Duodenal mucosa (tissue), 2 donors: ENCODE results near the gene GRIP1.
A peak's percentile ranks its signal among the peaks of the same experiment; 100 is the strongest.

ENCODE experiments used
- H3K27ac ChIP-seq: one replicate; pipeline ENCODE4 v1.7.0; 2013; ENCODE audit warnings: low read depth, low read length
- H3K27me3 ChIP-seq, 2 donors: one replicate each; pipeline ENCODE4 v1.7.0; 2013; ENCODE audit warnings: low read length in 2 of 2, control low read depth in 1 of 2; ENCODE audit not compliant: insufficient read depth in 2 of 2, control insufficient read depth in 1 of 2
- H3K36me3 ChIP-seq, 2 donors: one replicate each; pipeline ENCODE4 v1.7.0; 2013; ENCODE audit warnings: low read length in 2 of 2, control low read depth in 1 of 2; ENCODE audit not compliant: insufficient read depth in 2 of 2, control insufficient read depth in 1 of 2
- H3K4me1 ChIP-seq, 2 donors: one replicate each; pipeline ENCODE4 v1.7.0; 2013; ENCODE audit warnings: low read length in 2 of 2, control low read depth in 1 of 2; ENCODE audit not compliant: insufficient read depth in 2 of 2, control insufficient read depth in 1 of 2
- H3K4me3 ChIP-seq, 2 donors: one replicate each; pipeline ENCODE4 v1.7.0; 2013; ENCODE audit warnings: low read length in 2 of 2, low read depth in 1 of 2
- H3K9ac ChIP-seq, 2 donors: one replicate each; pipeline ENCODE4 v1.7.0; 2013; ENCODE audit warnings: low read length in 2 of 2, low read depth in 1 of 2
- H3K9me3 ChIP-seq, 2 donors: one replicate each; pipeline ENCODE4 v1.7.0; 2013; ENCODE audit warnings: low read length in 2 of 2, control low read depth in 1 of 2; ENCODE audit not compliant: control insufficient read depth in 1 of 2

GRIP1 gene

DNA sequence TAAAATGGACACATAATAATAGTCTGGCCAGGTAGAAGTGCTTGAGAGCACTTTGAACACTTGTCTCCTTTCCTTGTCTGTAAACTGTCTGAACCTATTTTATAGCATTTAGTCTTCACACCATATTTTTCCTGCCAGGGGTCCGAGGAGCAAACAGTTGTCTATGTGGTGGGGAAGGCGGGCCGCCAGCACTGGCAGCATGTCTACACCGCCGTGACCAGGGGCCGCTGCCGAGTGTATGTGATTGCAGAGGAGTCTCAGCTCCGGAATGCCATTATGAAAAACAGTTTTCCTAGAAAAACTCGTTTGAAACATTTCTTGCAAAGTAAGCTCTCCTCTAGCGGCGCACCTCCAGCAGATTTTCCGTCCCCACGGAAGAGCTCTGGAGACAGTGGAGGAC lies 347.9 kb downstream of the GRIP1 start:
- no peak overlapping the region for H3K27ac ChIP-seq
- H3K4me1 ChIP-seq: no peaks in the 10 kb centered on the region
- H3K27me3 ChIP-seq: no peaks in the 10 kb centered on the region
- no peak overlapping the region for H3K9ac ChIP-seq
- H3K4me3 ChIP-seq: no peak overlapping the region
- H3K9me3 ChIP-seq: no peaks in the 10 kb centered on the region
- peaks cover 7 to 18% of the 10 kb centered on the region in 2 donors for H3K36me3 ChIP-seq

DNA sequence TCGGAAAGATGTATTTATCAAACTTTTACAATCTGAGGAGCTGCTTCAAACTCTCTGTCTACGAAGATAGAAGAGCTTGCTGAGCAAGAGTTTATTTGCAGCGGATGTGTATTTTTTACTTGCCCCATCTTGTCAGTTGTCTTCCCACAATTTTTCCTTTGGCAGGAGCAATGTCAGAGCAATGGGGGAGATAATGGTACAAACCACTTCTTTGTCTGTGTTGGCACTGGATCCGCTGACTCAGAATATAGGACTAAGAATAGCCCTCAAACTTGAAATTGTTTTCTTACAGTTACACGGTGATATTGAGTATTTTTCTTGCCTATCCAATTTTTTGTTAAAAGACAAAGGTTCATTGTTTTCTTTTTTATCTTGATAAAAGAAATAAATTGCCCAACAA lies 348.9 kb downstream of the GRIP1 start:
- Histone ChIP-seq H3K4me1 (no peaks in the 10 kb centered on the region), H3K9ac (no peak overlapping the region), H3K27ac (no peak overlapping the region), H3K36me3 (peaks cover 7 to 18% of the 10 kb centered on the region in 2 donors), H3K27me3 (no peaks in the 10 kb centered on the region), H3K9me3 (no peaks in the 10 kb centered on the region), H3K4me3 (no peak overlapping the region)

DNA sequence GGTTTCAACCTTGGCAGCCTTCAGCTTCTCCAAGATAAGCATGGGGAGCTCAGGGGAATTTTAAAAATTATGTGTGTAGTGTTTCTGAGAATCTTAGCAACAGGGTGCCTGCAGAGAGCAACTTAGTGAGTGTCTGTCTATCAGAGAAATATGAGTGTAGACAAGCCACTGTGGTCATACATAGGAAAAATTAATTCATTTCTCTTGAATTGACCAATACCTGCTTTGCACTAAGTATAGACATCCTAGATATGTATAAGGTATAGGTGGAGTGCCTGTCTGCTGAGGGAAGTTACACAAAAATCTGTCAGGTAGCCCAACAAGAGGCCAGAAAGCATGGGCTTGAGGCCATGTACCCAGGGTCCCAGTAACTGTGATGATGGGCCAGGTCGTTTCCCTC lies 355.9 kb downstream of the GRIP1 start:
- Histone ChIP-seq H3K27ac (no peak overlapping the region), H3K9ac (no peak overlapping the region), H3K4me3 (no peak overlapping the region), H3K36me3 (no peaks in the 10 kb centered on the region), H3K9me3 (no peaks in the 10 kb centered on the region), H3K27me3 (no peaks in the 10 kb centered on the region), H3K4me1 (no peaks in the 10 kb centered on the region)

DNA sequence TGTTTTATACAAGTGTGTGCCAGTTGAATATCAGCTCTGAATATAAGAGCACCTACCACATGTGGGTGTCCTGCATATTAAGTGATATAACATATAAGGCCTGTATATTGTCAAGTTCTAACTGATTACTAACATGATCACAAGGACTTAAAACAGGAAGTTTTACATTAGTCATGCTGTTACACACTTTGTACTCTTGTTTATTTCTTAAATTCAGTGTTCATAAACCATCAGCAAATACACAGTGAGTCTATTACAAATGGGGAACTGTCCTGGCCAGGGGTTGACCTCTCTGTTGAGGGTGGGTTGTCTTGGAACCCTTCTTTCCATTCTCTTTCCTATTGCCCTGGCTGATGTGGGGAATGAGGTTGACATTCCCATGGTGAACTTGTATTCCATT lies 357.4 kb downstream of the GRIP1 start:
- Histone ChIP-seq H3K9ac (no peak overlapping the region), H3K36me3 (no peaks in the 10 kb centered on the region), H3K4me3 (no peak overlapping the region), H3K4me1 (no peaks in the 10 kb centered on the region), H3K9me3 (no peaks in the 10 kb centered on the region), H3K27me3 (no peaks in the 10 kb centered on the region), H3K27ac (no peak overlapping the region)

DNA sequence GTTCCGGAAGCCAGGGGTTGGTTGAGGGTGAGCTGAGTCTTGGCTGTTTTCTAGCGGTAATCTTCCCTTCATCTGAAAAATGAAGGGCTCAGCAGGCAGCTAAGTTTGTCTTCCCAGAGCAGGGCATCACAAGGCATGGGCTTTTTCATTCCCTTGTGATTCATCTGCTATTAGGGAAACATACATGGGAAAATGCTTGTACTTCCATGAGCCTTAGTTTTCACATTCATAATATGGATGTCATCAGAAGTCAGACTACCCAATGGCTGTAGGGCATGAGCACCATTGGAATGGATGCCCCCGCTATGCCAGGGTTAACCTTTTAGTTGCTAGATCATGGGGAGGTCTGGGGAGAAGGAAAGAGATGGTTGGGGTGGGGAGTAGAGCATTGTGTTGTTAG lies 357.9 kb downstream of the GRIP1 start:
- Histone ChIP-seq H3K4me3 (no peak overlapping the region), H3K4me1 (no peaks in the 10 kb centered on the region), H3K9ac (no peak overlapping the region), H3K9me3 (no peaks in the 10 kb centered on the region), H3K27me3 (no peaks in the 10 kb centered on the region), H3K36me3 (peaks cover 0 to under 1% of the 10 kb centered on the region in 2 donors), H3K27ac (no peak overlapping the region)

DNA sequence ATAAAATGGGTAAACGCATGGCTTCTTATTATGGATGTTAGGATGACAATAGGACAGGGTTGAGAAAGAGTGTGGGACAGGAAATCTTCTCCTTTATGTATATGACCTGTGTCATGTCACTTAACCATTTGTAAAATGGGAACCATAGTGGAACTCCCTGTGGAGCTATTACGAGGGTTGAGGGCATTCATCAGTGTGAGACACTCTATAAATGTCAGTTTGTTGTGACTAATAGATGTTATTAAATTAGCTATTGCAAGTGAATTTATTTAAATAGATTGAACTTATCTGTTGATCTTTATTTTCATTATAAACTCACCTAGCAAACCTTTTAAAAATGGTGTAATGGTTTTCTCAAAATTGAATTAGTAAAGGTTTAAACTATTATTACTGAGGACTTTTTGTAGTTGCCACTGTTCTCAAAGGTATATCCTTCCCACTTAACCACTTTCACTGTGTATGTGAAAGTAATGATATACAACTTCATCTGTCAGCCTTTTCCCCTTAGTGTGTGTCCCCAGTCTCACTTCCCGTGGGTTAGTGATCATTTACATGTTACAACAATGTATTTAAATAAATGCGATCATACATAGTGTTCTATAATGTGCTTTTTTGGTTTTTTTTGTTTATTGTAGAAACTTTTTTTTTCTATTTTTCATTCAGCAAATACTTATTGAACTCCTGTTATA lies 359.5 kb downstream of the GRIP1 start:
- Histone ChIP-seq H3K9ac (no peak overlapping the region), H3K27ac (no peak overlapping the region), H3K36me3 (peaks cover 0 to 5% of the 10 kb centered on the region in 2 donors), H3K4me3 (no peak overlapping the region), H3K9me3 (no peaks in the 10 kb centered on the region), H3K27me3 (no peaks in the 10 kb centered on the region), H3K4me1 (no peaks in the 10 kb centered on the region)

DNA sequence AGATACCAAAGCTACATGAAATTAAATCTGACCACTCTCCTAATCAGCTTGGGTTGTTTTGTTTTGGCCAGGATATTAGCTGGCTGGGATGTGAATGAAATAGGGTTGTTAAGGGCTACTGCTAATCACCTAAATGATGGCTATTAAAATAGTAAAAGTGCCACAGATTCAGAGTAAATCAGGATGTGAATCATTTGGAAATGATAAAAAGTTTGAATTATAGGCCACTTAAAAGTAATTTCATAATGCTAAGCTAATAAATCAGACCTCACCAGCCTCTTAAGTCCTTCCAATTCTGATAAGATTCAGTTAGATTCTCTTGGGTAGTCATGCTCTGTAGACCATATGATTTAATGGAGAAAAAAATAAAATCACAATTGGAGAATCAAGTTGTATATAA lies 364.6 kb downstream of the GRIP1 start:
- H3K27ac ChIP-seq: no peak overlapping the region
- H3K36me3 ChIP-seq: peaks cover 0 to 11% of the 10 kb centered on the region in 2 donors
- no peak overlapping the region for H3K9ac ChIP-seq
- no peak overlapping the region for H3K4me3 ChIP-seq
- H3K9me3 ChIP-seq: no peaks in the 10 kb centered on the region
- no peaks in the 10 kb centered on the region for H3K27me3 ChIP-seq
- H3K4me1 ChIP-seq: no peaks in the 10 kb centered on the region

DNA sequence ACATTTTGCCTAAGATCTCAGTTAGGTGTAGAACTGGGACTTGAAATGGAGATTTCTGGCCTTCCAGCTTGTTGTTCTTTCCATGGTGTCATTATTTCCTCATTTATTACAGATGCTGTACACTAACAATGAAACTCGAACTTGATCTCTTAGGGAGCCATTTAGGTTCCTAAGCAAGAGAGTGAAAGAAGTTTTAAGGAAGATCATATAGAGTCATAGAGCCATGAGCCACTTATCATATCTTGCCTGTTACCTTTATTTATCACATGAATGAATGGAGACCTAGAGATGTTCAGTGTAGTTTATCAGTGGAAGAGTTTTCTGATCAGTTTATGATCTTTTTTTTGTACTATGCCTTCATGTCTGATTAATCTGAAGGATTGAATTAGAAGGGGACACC lies 366.7 kb downstream of the GRIP1 start:
- H3K9me3 ChIP-seq: no peaks in the 10 kb centered on the region
- no peaks in the 10 kb centered on the region for H3K27me3 ChIP-seq
- no peak overlapping the region for H3K9ac ChIP-seq
- no peak overlapping the region for H3K27ac ChIP-seq
- no peaks in the 10 kb centered on the region for H3K4me1 ChIP-seq
- peaks cover 3 to 13% of the 10 kb centered on the region in 2 donors for H3K36me3 ChIP-seq
- no peak overlapping the region for H3K4me3 ChIP-seq

DNA sequence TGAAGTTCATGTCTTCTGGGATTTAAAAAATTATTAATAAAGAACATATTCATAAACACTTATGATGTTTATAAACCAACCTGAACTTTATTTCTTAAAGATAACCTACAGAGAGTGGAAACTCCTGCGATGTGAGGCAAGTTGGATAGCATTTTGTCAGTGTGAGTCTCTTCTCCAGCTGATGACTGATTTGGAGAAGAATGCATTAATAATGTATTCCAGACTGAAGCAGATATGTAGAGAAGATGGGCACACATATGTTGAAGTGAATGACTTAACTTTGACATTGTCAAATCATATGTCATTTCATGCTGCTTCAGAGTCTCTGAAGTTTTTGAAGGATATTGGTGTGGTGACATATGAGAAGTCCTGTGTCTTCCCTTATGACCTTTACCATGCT lies 369.3 kb downstream of the GRIP1 start:
- H3K27ac ChIP-seq: no peak overlapping the region
- no peak overlapping the region for H3K9ac ChIP-seq
- no peaks in the 10 kb centered on the region for H3K4me1 ChIP-seq
- H3K9me3 ChIP-seq: no peaks in the 10 kb centered on the region
- peaks cover 3 to 9% of the 10 kb centered on the region in 2 donors for H3K36me3 ChIP-seq
- no peaks in the 10 kb centered on the region for H3K27me3 ChIP-seq
- no peak overlapping the region for H3K4me3 ChIP-seq

DNA sequence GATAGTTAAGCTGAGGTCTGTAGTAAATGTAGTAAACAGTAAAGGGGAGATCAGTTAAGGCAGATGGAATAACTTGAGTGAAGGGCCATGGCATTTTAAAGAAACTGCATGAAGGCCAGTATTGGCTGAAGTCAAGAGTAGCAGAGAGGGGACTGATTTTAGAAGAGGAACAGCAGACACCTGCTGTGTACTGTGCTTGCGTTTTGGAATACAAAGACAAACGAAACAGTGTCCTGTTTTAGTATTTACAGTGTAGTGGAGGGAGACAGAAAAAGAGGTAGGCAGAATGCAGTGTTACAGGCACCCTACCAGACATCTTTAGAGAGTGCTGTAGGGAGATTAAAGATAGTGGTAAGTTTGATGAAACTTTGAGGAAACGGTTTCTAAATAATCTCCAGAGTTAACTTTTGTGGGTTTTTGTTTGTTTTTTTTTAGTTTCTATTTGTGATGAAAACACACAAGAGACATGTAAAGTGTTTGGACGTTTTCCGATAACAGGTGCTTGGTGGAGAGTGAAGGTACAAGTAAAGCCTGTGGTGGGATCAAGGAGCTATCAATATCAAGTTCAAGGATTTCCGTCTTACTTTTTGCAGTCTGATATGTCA lies 374.5 kb downstream of the GRIP1 start:
- peaks cover 2 to 3% of the 10 kb centered on the region in 2 donors for H3K36me3 ChIP-seq
- H3K9ac ChIP-seq: peak overlapping the region in 1 of 2 donors; percentile 28
- no peak overlapping the region for H3K27ac ChIP-seq
- H3K4me1 ChIP-seq: peaks cover 11 to 13% of the 10 kb centered on the region in 2 donors
- H3K9me3 ChIP-seq: no peaks in the 10 kb centered on the region
- peak overlapping the region in 1 of 2 donors; percentile 91 for H3K4me3 ChIP-seq
- no peaks in the 10 kb centered on the region for H3K27me3 ChIP-seq
